PC-9 (cell line): ENCODE results near the gene PLPPR1. TPM values are rescaled to one million over a fixed set of nuclear protein-coding genes. Genes with fewer than 3 reads are reported as not detected.

Experiments
- BruUV-seq: library from RNA; stranded (reverse); fragments of 400-500 nt; replicated peaks from 2 replicates; lab custom pipeline; 2021; lab: Mats Ljungman, UMichigan
- CTCF ChIA-PET: fragments of 300-600 bp; sonication (Branson Sonifier 250); formaldehyde crosslinking; loops from one replicate; lab custom pipeline; 2022; ENCODE audit warnings: antibody characterized with exemption; lab: Charles Lee
- POLR2A ChIA-PET: fragments of 300-600 bp; sonication (Branson Sonifier 250); formaldehyde crosslinking; loops from one replicate; lab custom pipeline; 2022; ENCODE audit warnings: antibody characterized with exemption; ENCODE audit not compliant: unreplicated experiment; lab: Charles Lee
- DNase-seq, 2 experiments: peaks; one replicate each; pipeline versions ENCODE4 v3.0.0 to v3.0.0-alpha.2; 2015 to 2022; ENCODE audit warnings: mixed read lengths in 1 of 2
- H2AFZ ChIP-seq: fragments of 200-600 bp; sonication (generic); 2 replicates; pipeline ENCODE4 v1.8.1; 2017; ENCODE audit warnings: antibody characterized with exemption
- H3F3A ChIP-seq: fragments of 200-600 bp; sonication (generic); 2 replicates; pipeline ENCODE4 v1.8.1; 2017; ENCODE audit warnings: antibody characterized with exemption, mild to moderate bottlenecking, low read depth; ENCODE audit not compliant: insufficient read depth
- H3K27ac ChIP-seq: fragments of 200-600 bp; sonication (generic); 2 replicates; pipeline ENCODE4 v1.6.1; 2016; ENCODE audit warnings: mixed run types
- H3K27me3 ChIP-seq: fragments of 200-600 bp; sonication (generic); 2 replicates; pipeline ENCODE4 v1.6.1; 2016; ENCODE audit warnings: low read depth, mixed run types; ENCODE audit not compliant: insufficient read depth
- H3K36me3 ChIP-seq: fragments of 200-600 bp; sonication (generic); 2 replicates; pipeline ENCODE4 v1.6.1; 2016; ENCODE audit warnings: low read depth, mixed run types
- H3K4me1 ChIP-seq: fragments of 200-600 bp; sonication (generic); replicated peaks from 2 replicates; pipeline ENCODE4 v1.6.1; 2016; ENCODE audit warnings: mixed run types; ENCODE audit not compliant: insufficient read depth
- H3K4me2 ChIP-seq: fragments of 200-600 bp; sonication (generic); 2 replicates; pipeline ENCODE4 v1.6.1; 2017; ENCODE audit warnings: mixed run types
- H3K4me3 ChIP-seq: fragments of 200-600 bp; sonication (generic); 2 replicates; pipeline ENCODE4 v1.6.1; 2016; ENCODE audit warnings: mixed run types
- H3K79me2 ChIP-seq: fragments of 200-600 bp; sonication (generic); 2 replicates; pipeline ENCODE4 v1.6.1; 2017; ENCODE audit warnings: low read depth, mixed run types
- H3K9me2 ChIP-seq: fragments of 200-600 bp; sonication (generic); 2 replicates; pipeline ENCODE4 v1.8.1; 2017; ENCODE audit warnings: mild to moderate bottlenecking; ENCODE audit not compliant: insufficient read depth
- H3K9me3 ChIP-seq: fragments of 200-600 bp; sonication (generic); 2 replicates; pipeline ENCODE4 v1.8.1; 2016; ENCODE audit warnings: low read depth; ENCODE audit not compliant: insufficient read depth
- H4K20me1 ChIP-seq: fragments of 200-600 bp; sonication (generic); 2 replicates; pipeline ENCODE4 v1.8.1; 2017; ENCODE audit not compliant: insufficient read depth
- CTCF ChIP-seq: fragments of 200-600 bp; sonication (generic); conservative IDR thresholded peaks from 2 replicates; pipeline ENCODE4 v1.6.1; 2017; ENCODE audit warnings: mixed run types, antibody characterized with exemption, mild to moderate bottlenecking, moderate library complexity
- EZH2 ChIP-seq: fragments of 200-600 bp; sonication (generic); IDR thresholded peaks from 2 replicates; pipeline ENCODE4 v1.8.0; 2017; ENCODE audit warnings: antibody characterized with exemption, low read depth
- intact Hi-C: fragments of 100-400 bp; cut with micrococcal nuclease; formaldehyde crosslinking; loops from one replicate; pipeline ENCODE4 v1.10.0; 2022; ENCODE audit not compliant: unreplicated experiment
- total RNA-seq: library from RNA; stranded (reverse); gene quantifications from 2 replicates; pipeline ENCODE4 v1.2.3, GENCODE V29; 2021

The PLPPR1 gene
- total RNA-seq, 1 experiment from 2014 or later = not detected

DNA sequence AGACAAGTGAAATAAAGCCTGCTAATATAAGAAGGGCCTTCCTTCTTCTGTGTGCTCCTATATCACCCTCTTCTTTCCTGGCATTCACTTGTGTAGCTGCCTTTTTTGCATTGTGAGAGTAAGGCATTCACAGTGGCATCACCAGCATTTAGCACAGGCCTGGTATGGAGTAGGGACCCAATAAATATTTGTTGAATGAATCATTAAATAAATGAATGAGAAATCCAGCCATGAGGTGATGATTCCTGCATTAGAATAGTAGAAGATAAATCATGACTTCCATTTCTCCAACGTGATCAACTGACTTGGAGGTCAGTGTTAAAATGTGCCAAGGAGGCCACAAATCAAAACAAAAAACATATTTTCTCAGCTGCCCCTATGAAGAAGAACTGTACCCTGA lies 3.9 kb downstream of the PLPPR1 start:
- intact Hi-C loops = no loop called here
- Histone ChIP-seq H3K4me2 (no peak overlapping the region), H3K36me3 (no peaks in the 10 kb centered on the region), H3K4me1 (no peaks in the 10 kb centered on the region), H3K27me3 (0 out of 2 replicates have a peak, but pooled peaks cover 5% of the 10 kb centered on the region), H3K27ac (no peak overlapping the region), H3K4me3 (no peak overlapping the region), H3K9me2 (no peaks in the 10 kb centered on the region), H2AFZ (no peak overlapping the region), H3K9me3 (no peaks in the 10 kb centered on the region), H4K20me1 (no peaks in the 10 kb centered on the region), H3F3A (no peaks in the 10 kb centered on the region), H3K79me2 (no peaks in the 10 kb centered on the region)
- DNase-seq = no peak
- ChIA-PET CTCF (no interaction called here), POLR2A (no interaction called here)
- no TSS peak for BruUV-seq
- TF ChIP-seq EZH2 = no peak
- TF ChIP-seq CTCF = no peak

DNA sequence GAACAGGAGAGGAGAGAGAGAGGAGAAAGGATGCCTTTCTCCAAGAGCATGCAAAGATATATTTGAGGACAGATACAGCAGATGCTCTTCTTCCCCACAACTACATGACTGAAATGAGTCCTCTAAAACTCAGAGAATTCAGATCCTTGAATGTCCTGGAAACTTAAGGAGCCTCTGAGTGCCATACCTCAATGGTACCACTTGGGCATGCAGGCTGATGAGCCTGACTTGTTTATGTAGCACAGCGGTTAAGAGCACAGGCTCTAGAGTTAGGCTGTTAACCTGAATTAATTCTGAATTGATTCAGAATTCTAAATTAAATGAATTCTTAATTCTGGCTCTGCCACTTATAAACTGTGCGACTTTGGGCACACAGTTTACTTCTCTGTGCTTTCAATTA lies 5.7 kb downstream of the PLPPR1 start:
- Histone ChIP-seq H3K4me3 (no peak overlapping the region), H3K4me1 (no peaks in the 10 kb centered on the region), H3K79me2 (no peaks in the 10 kb centered on the region), H3F3A (no peaks in the 10 kb centered on the region), H3K27me3 (0 out of 2 replicates have a peak, but pooled peaks cover 5% of the 10 kb centered on the region), H3K4me2 (no peak overlapping the region), H3K9me2 (no peaks in the 10 kb centered on the region), H4K20me1 (no peaks in the 10 kb centered on the region), H2AFZ (no peak overlapping the region), H3K9me3 (no peaks in the 10 kb centered on the region), H3K36me3 (no peaks in the 10 kb centered on the region), H3K27ac (no peak overlapping the region)
- no TSS peak for BruUV-seq
- CTCF ChIA-PET = no interaction called here
- no peak for DNase-seq
- intact Hi-C loops = no loop called here
- POLR2A ChIA-PET = no interaction called here
- TF ChIP-seq CTCF (no peak), EZH2 (no peak)

DNA sequence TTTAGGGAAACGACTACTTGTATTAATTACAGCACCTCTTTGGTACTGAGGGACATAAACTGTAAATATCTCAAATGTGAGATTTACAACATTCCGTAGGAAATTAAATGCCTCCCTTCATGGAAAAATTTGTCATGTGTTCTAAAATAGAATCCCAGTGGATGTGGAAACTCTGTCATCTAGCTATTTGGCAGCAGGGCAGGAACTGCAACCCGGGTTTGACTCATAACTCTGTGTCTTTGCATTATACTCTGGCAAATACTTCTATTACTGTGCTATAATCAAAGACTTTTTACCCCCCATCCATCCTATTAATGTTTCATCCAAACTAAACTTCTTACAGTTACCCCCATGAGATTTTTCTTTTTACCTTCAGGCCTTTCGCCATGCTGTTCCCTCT lies 6.6 kb downstream of the PLPPR1 start:
- ChIA-PET POLR2A (no interaction called here), CTCF (no interaction called here)
- Histone ChIP-seq H3K4me3 (no peak overlapping the region), H3K4me1 (no peaks in the 10 kb centered on the region), H3K27ac (no peak overlapping the region), H3K4me2 (no peak overlapping the region), H3K9me2 (no peaks in the 10 kb centered on the region), H3K79me2 (no peaks in the 10 kb centered on the region), H3F3A (no peaks in the 10 kb centered on the region), H2AFZ (no peak overlapping the region), H4K20me1 (no peaks in the 10 kb centered on the region), H3K27me3 (no peaks in the 10 kb centered on the region), H3K9me3 (no peaks in the 10 kb centered on the region), H3K36me3 (no peaks in the 10 kb centered on the region)
- BruUV-seq = no TSS peak
- intact Hi-C loops = no loop called here
- no peak for DNase-seq
- no peak for TF ChIP-seq EZH2
- TF ChIP-seq CTCF = no peak
